ENCODE results near the gene FAU.

DNA sequence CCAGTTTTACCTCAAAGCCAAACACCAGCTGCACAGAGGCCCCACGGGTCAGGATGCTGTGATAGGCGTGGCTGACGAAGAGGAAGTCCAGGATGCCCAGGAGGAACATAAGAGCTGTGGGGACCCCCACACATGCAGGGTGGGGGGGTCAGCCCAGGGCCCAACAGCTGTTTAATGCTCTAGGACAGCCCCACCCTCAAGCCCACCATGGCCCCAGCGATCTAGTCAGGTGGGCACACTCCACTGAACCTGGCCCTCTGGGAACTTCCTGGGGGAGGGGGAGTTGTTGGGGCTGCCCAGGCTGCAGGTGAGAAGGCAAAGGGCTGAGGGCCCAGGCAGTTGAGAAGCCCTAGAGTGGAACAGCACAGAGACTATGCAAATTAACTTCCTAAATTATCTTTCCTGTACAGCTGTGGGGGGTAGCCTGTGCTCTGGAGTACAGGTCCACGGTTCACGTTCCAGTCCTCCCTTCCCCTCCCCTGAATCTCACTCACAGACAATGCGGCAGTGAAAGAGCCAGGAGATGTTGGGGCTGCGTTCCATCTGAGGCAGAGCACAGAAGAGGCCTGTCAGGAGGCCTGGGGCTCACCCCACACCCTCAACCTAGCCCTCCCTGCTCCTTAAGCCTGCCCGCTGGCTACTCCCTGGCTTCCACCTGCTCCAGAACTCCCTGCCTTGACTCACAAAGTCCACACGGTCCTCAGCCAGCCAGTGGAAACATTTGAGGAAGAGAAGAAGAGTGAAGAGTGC, 10.5 kb upstream of the FAU start:
- TF ChIP-seq, protein P1, sequence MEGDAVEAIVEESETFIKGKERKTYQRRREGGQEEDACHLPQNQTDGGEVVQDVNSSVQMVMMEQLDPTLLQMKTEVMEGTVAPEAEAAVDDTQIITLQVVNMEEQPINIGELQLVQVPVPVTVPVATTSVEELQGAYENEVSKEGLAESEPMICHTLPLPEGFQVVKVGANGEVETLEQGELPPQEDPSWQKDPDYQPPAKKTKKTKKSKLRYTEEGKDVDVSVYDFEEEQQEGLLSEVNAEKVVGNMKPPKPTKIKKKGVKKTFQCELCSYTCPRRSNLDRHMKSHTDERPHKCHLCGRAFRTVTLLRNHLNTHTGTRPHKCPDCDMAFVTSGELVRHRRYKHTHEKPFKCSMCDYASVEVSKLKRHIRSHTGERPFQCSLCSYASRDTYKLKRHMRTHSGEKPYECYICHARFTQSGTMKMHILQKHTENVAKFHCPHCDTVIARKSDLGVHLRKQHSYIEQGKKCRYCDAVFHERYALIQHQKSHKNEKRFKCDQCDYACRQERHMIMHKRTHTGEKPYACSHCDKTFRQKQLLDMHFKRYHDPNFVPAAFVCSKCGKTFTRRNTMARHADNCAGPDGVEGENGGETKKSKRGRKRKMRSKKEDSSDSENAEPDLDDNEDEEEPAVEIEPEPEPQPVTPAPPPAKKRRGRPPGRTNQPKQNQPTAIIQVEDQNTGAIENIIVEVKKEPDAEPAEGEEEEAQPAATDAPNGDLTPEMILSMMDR (IDR thresholded peaks at IDR 0.05): no peak
- TF ChIP-seq POLR2A (IDR thresholded peaks at IDR 0.05) (no peak), EP300 (IDR thresholded peaks at IDR 0.05) (no peak)

Data from upper lobe of left lung (tissue), 4 donors.